GM12864 (cell line): ENCODE measurements around the gene DNASE1.
A peak's percentile ranks its signal among the peaks of the same experiment; 100 is the strongest.

ENCODE experiments used
- DNase-seq: peaks from one replicate; pipeline ENCODE4 v3.0.0-alpha.2; 2011; ENCODE audit warnings: low read depth
- H3K4me3 ChIP-seq: 2 replicates; pipeline ENCODE4 v1.5.1; 2011; ENCODE audit warnings: mild to moderate bottlenecking, low read depth, low read length, control low read depth
- CTCF ChIP-seq: IDR thresholded peaks from 2 replicates; pipeline ENCODE4 v1.5.1; 2011; ENCODE audit warnings: low read depth, mild to moderate bottlenecking, moderate library complexity, low read length, control low read depth, inconsistent platforms; ENCODE audit errors: missing control alignments

DNASE1 gene

GRCh38 chr16:3625911-3626732 lies 28.4 kb upstream of the DNASE1 start:
- no peak overlapping the region for H3K4me3 ChIP-seq
- peak; percentile 15 for TF ChIP-seq CTCF
- no peak for DNase-seq

- no peak for TF ChIP-seq CTCF
- DNase-seq = no peak
- no peak overlapping the region for H3K4me3 ChIP-seq
These were observed 17.0 kb upstream of the DNASE1 start for GRCh38 chr16:3637371-3637923.

- H3K4me3 ChIP-seq = no peak overlapping the region
- TF ChIP-seq CTCF = no peak
- no peak for DNase-seq
These were observed 15.4 kb upstream of the DNASE1 start for GRCh38 chr16:3638916-3639644.

GRCh38 chr16:3640207-3640606 lies 14.3 kb upstream of the DNASE1 start:
- no peak for TF ChIP-seq CTCF
- H3K4me3 ChIP-seq = no peak overlapping the region
- no peak for DNase-seq

- DNase-seq = no peak
- H3K4me3 ChIP-seq = no peak overlapping the region
- no peak for TF ChIP-seq CTCF
These were observed 13.6 kb upstream of the DNASE1 start for GRCh38 chr16:3640632-3641501.

GRCh38 chr16:3641801-3642396 lies 12.6 kb upstream of the DNASE1 start:
- DNase-seq = no peak
- no peak overlapping the region for H3K4me3 ChIP-seq
- TF ChIP-seq CTCF = no peak
